LoVo (cell line): ENCODE results near the gene FMN2.

Source experiments
- DNase-seq: peaks from one replicate; pipeline ENCODE4 v3.0.0-alpha.2; 2016; ENCODE audit warnings: low spot score

The FMN2 gene

DNA sequence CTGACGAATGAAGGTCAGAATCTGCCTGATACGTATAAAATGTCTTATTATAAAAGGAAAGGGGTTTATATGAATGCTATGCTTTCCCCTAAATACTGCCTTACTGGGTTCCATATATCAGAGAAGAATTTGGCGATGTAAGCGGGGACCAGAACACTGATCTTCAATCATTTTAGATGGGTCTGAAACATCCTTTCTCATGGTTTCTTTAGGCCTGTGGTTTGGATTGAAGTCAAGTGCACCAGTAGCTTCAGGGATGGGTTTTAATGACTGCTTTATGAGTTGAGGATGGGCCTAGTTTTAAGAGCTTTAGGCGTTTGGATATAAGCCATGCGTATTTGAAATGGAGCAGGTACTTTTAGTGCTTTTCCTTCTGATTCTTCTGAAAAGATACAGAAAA is 6.9 kb downstream of the FMN2 start:
- DNase-seq = no peak

DNA sequence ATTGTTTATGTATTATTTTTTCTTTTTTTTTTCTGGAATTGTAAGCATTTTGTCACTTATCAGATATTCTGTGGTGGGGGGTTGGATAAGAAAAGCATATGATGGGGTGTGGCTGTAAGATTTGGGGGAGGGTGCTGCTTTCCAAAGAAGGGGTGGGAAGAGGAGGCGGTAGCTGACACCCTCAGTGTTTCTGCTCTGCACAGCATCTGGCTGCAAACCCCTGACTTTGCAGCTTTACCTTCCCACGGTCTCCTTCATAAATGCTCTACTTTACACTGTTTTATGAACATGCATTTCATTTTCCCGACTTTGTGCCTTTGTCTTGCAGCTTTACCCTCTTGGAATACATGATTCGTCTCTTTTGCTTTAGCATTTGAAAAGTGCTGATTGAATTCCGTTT is 7.6 kb downstream of the FMN2 start:
- no peak for DNase-seq

- DNase-seq = no peak
These were observed 8.1 kb downstream of the FMN2 start for GRCh38 chr1:240099748-240100147.

- no peak for DNase-seq
These were observed 8.8 kb downstream of the FMN2 start for GRCh38 chr1:240100371-240100934.

DNA sequence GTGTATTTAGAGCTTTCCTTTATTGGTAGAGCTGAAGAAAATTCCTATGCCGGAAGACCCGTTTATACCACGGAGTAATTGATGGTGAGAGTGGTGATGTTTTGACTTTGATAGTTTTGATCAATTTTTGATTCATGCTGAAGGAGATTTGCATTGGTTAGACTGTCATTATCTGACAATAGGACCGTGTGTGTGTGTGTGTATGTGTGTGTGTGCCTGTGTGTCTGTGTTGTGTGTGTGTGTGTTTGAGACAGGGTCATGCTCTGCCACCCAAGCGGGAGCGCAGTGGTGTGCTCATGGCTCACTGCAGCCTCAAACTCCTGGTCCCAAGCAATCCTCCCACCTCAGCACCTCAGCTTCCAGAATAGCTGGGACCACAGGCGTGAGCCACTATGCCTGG is 9.6 kb downstream of the FMN2 start:
- no peak for DNase-seq

GRCh38 chr1:240101737-240102136 is 10.1 kb downstream of the FMN2 start:
- DNase-seq = no peak

DNA sequence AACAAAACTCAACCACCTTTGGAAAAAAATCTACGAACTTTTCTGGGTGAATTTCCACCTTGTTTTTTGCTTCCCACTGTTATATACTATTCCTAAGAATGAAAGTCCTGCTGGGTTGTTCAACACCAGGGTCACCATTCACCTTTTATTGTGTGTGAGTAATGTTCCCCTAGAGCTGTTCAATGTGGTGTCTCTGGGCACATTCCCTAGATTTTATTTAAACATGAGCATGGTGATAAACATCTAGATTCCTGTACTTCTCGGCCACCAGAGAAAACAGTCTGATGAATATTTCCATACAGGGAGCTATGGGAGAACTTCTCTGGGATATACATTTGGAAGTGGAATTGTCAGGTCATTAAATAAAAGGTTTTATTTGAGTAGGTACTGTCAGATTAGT is 13.0 kb downstream of the FMN2 start:
- no peak for DNase-seq

DNA sequence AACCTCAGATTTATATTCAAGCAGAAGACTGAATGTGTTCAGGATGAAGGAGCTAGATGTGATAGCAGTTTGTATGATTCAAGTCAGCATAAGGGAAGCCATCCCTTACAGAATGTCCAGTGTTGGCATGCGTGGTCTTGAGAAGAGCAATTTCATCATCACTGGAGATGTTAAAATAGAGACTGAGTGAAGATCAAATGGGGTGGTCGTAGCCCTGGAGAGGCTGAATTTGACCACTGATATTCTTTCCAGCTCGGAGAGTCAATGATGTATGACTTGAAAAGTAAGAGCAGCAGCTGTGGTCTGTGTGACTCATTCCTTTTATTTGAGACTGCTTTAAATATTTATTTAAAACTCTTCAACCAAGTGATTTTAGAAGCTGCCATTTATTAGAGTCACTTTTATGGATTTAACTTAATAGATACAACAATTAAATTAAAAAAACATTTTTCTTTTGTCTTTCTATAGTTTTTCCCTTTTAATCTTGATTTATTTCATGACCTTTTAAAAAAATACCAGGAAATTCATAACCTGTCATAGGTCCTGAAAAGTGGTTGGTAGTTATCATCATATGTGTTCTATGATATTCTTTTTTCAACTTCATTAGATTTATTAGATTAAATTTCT is 15.5 kb downstream of the FMN2 start:
- no peak for DNase-seq

- no peak for DNase-seq
These were observed 17.4 kb downstream of the FMN2 start for GRCh38 chr1:240109130-240109529.

DNA sequence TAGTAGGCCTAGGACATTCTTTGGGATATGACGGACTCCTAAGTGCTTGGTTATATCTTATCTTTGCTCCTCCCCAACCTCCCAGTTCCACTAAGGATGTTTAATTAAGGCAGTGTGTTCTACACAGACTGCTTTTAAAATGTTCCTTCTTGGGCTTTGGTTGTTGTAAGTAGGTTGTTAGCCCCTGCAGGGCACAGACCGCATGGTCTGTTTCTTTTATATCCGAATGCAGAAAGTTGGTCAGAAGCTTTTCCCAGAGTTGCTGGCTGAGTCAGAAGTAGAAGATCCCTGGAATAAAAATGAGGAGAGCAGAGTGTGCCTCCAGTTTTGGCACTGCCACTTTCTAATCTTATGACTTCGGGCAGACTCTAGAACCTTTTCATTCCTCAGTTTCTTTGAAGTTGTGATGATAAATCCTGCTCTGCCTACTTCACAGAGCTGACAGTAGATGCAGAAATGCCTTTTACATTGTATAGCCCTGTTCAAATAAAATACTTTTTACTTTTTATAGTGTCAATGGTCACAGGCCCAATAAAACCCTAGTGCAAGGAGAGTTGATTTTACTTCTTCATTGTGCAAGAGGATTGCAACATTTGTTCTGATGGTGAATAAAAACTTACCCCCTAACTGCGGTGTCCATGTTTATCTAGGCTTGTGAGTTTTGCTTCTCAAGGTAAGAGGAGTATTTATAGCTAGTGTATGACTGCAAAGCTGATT is 18.4 kb downstream of the FMN2 start:
- no peak for DNase-seq

GRCh38 chr1:240111558-240111957 is 19.9 kb downstream of the FMN2 start:
- DNase-seq = no peak

DNA sequence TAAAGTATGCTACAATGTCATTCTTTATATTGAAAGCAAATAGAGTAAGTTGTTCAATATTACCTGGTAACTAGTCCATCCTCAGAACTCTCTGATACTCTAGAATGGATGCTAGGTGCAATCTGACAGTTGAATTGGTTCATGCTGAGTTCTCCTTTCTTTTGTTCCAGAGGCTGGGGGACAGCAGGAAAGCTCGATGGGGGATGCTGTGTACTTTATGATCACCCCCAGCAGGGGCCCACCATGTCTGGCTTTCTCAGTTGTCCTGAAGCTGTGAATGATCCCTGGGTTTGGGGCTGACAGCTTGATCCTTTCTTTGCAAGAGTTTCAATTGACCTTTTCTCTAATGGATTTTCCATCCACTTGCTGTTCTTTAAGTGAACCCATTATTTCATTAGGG is 22.5 kb downstream of the FMN2 start:
- DNase-seq = no peak

- no peak for DNase-seq
These were observed 24.1 kb downstream of the FMN2 start for GRCh38 chr1:240115831-240116230.

DNA sequence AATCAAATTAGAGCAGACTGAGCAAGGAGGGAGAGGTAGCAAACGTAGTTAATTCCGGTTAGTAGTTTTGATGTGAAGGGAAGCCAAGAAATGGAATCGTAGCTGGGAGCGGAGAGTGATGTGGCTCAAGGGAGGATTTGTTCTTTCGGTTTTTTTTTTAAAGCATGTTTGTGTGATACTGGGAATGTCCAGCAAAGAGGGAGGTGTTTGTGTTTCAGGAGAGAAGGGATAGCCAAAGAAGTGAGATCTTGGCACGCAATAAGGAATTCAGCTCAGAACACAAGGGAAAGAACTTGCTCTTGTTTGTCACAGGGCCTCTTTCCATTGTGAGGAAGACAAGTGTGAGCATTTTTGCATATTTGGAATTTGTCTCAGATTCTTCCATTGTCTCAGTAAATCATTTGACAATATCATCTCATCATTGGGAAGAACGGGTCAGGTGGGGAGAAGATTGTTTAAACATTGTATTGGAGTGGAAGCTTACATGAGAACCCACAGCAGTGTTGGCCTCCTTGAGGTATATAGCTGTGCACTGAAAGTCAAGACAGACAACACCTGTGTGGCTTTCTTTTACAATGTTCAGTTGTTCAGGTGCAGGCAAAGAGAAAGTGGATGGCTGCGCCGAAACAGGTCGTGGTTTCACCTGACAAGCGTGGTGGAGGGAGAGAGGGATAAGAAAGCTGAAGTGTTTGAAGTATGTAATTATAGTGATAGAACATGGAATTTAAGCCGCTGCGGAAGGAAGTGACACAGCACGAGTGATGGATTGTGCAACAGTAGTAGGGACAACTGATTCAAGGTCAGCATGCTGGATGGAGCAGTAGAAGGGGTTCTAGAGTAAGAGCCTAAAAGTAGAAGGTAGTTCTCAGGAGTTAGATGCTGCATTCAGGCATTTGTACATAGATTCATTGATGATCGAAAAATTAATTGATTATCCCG is 25.4 kb downstream of the FMN2 start:
- no peak for DNase-seq

DNA sequence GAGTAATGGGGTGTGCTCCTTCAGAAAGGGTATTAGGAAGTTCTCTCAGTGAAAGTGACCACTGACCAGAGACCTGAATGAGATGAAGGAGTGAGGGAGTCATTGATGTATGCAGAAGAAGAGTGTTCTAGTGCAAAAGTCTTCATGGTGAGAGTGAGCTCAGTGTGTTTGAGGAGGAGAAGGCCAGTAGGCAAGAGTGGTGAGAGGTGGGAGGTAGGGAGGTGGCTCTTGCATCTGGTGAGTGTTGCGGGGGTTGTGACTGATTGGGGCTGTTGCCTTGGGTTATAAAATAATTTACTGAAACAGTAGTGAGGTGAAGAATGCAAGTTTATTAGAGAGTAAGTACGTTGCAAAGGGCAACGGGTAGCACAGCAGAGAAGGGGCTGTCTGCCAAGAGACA is 26.2 kb downstream of the FMN2 start:
- DNase-seq = no peak

GRCh38 chr1:240122639-240123613 is 31.2 kb downstream of the FMN2 start:
- no peak for DNase-seq

DNA sequence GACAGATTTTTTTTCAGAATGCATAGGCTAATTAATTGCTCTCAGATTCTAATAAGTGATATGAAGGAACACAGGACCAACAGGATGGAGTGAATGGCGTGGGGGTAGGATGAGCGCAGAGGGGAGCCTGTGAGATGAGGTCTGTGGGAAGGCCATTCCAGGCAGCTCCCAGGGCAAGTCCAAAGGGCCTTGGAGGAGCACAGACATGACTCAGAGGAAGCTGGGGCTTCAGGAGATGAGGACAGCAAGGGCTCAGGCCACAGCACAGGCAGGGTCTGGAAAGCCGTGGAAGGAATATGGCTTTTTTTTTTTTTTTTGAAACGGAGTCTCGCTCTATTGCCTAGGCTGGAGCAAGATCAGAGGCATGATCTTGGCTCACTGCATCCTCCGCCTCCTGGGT is 35.1 kb downstream of the FMN2 start:
- DNase-seq = no peak

GRCh38 chr1:240128366-240128765 is 36.7 kb downstream of the FMN2 start:
- DNase-seq = no peak

- no peak for DNase-seq
These were observed 42.4 kb downstream of the FMN2 start for GRCh38 chr1:240134113-240134512.

GRCh38 chr1:240134596-240134995 is 42.9 kb downstream of the FMN2 start:
- no peak for DNase-seq

DNA sequence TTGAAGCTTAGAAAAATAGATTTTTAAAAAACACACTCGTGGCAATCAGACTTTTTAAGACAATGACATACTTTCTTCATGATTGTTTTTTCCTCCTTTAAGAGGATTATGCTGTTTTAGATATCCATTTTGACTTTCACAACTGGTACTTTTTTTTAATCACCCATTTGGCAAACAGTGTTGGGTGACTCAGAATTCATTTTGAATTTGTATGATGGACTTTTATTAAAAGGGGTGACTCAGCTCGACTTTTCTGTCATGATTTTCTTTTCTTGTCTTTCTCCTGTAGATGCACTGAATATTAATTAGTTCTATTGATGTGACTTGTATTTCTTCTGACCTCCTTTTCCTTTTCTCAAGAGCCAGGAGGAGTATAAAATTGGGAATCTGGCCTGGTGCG is 44.7 kb downstream of the FMN2 start:
- DNase-seq = no peak
